Mesenchymal stem cell (in vitro differentiated cells and primary cell): ENCODE measurements around the gene BAZ2B.
"Not testable (repeated sequence)": the region's sequence is repeated elsewhere in the genome, so short reads cannot be mapped to it uniquely, and the experiment has no call there.

Experiments
- DNase-seq: peaks from one replicate; pipeline ENCODE4 v3.0.0-alpha.2; 2013
- H2AFZ ChIP-seq: one replicate; pipeline ENCODE4 v1.6.1; 2013; ENCODE audit warnings: low read depth, mild to moderate bottlenecking, control low read depth, inconsistent platforms, low read length, moderate library complexity
- H2AK5ac ChIP-seq: 2 replicates; pipeline ENCODE4 v1.6.1; 2013; ENCODE audit warnings: low read length, moderate library complexity, mild to moderate bottlenecking, inconsistent platforms; ENCODE audit not compliant: severe bottlenecking
- H2BK120ac ChIP-seq: one replicate; pipeline ENCODE4 v1.6.1; 2013; ENCODE audit warnings: low read depth, mild to moderate bottlenecking, inconsistent platforms, low read length, moderate library complexity
- H2BK12ac ChIP-seq, 2 experiments: one replicate each; pipeline ENCODE4 v1.6.1; 2013; ENCODE audit warnings: inconsistent platforms in 2 of 2, low read length in 2 of 2, mild to moderate bottlenecking in 2 of 2, moderate library complexity in 2 of 2, control low read depth in 1 of 2
- H2BK15ac ChIP-seq: one replicate; pipeline ENCODE4 v1.6.1; 2013; ENCODE audit warnings: mild to moderate bottlenecking, low read depth, inconsistent platforms; ENCODE audit not compliant: poor library complexity, severe bottlenecking
- H2BK5ac ChIP-seq: 2 replicates; pipeline ENCODE4 v1.6.1; 2013; ENCODE audit warnings: low read depth, mild to moderate bottlenecking, low read length, control low read depth, inconsistent platforms; ENCODE audit not compliant: poor library complexity, severe bottlenecking
- H3K14ac ChIP-seq, 2 experiments: one replicate each; pipeline ENCODE4 v1.6.1; 2013; ENCODE audit warnings: inconsistent platforms in 2 of 2, low read length in 2 of 2, control low read depth in 1 of 2, mild to moderate bottlenecking in 1 of 2, moderate library complexity in 1 of 2
- H3K18ac ChIP-seq, 2 experiments: one replicate each; pipeline ENCODE4 v1.6.1; 2013; ENCODE audit warnings: inconsistent platforms in 2 of 2, low read length in 2 of 2, control low read depth in 1 of 2, low read depth in 1 of 2, mild to moderate bottlenecking in 1 of 2
- H3K23ac ChIP-seq, 2 experiments: one replicate each; pipeline ENCODE4 v1.6.1; 2013; ENCODE audit warnings: inconsistent platforms in 2 of 2, low read length in 2 of 2, mild to moderate bottlenecking in 2 of 2, moderate library complexity in 2 of 2, control low read depth in 1 of 2
- H3K27ac ChIP-seq: 2 replicates; pipeline ENCODE4 v1.5.1; 2013; ENCODE audit warnings: mild to moderate bottlenecking, moderate library complexity, low read length, control low read depth, inconsistent platforms; ENCODE audit not compliant: poor library complexity, severe bottlenecking
- H3K27me3 ChIP-seq, 2 experiments: 2 replicates each; pipeline versions ENCODE4 v1.6.1 to v1.7.0; 2013; ENCODE audit warnings: low read length in 2 of 2, mild to moderate bottlenecking in 2 of 2, moderate library complexity in 2 of 2, control low read depth in 1 of 2, inconsistent platforms in 1 of 2; ENCODE audit not compliant: control insufficient read depth in 1 of 2, insufficient read depth in 1 of 2
- H3K36me3 ChIP-seq, 2 experiments: 2 replicates each; pipeline versions ENCODE4 v1.6.1 to v1.7.0; 2013; ENCODE audit warnings: low read length in 2 of 2, control low read depth in 1 of 2, inconsistent platforms in 1 of 2, low read depth in 1 of 2, mild to moderate bottlenecking in 1 of 2; ENCODE audit not compliant: insufficient read depth in 2 of 2, control insufficient read depth in 1 of 2
- H3K4ac ChIP-seq, 2 experiments: one replicate each; pipeline ENCODE4 v1.6.1; 2013; ENCODE audit warnings: inconsistent platforms in 2 of 2, low read length in 2 of 2, mild to moderate bottlenecking in 2 of 2, moderate library complexity in 2 of 2, control low read depth in 1 of 2, low read depth in 1 of 2
- H3K4me1 ChIP-seq: 2 replicates; pipeline ENCODE4 v1.6.1; 2013; ENCODE audit warnings: low read depth, low read length, control low read depth; ENCODE audit not compliant: control insufficient read depth, insufficient read depth
- H3K4me2 ChIP-seq: 2 replicates; pipeline ENCODE4 v1.6.1; 2013; ENCODE audit warnings: low read length, mild to moderate bottlenecking, inconsistent platforms; ENCODE audit not compliant: poor library complexity, severe bottlenecking
- H3K4me3 ChIP-seq, 2 experiments: 2 replicates each; pipeline versions ENCODE4 v1.5.1 to v1.7.0; 2013; ENCODE audit warnings: low read length in 2 of 2, mild to moderate bottlenecking in 2 of 2, control low read depth in 1 of 2, low read depth in 1 of 2; ENCODE audit not compliant: insufficient read depth in 1 of 2
- H3K79me1 ChIP-seq: replicated peaks from 2 replicates; pipeline ENCODE4 v1.6.1; 2013; ENCODE audit warnings: mild to moderate bottlenecking, control low read depth, low read length, inconsistent platforms; ENCODE audit not compliant: poor library complexity, severe bottlenecking
- H3K9ac ChIP-seq: 2 replicates; pipeline ENCODE4 v1.7.0; 2013; ENCODE audit warnings: mild to moderate bottlenecking, low read length, moderate library complexity
- H3K9me3 ChIP-seq: 2 replicates; pipeline ENCODE4 v1.7.0; 2013; ENCODE audit warnings: mild to moderate bottlenecking, low read length; ENCODE audit not compliant: control insufficient read depth
- H4K8ac ChIP-seq: one replicate; pipeline ENCODE4 v1.6.1; 2013; ENCODE audit warnings: inconsistent platforms, mild to moderate bottlenecking, low read length, moderate library complexity
- H4K91ac ChIP-seq: one replicate; pipeline ENCODE4 v1.6.1; 2013; ENCODE audit warnings: mild to moderate bottlenecking, low read length, inconsistent platforms
- WGBS: methylation state at CpG from one replicate; pipeline ENCODE4 v1.1.7; 2013; ENCODE audit warnings: mixed read lengths; 5-methylcytosine and 5-hydroxymethylcytosine counted together

Gene BAZ2B

GRCh38 chr2:159362094-159362493 is 254.3 kb downstream of the BAZ2B start:
- Histone ChIP-seq H3K14ac (no peak overlapping the region), H2BK15ac (no peak overlapping the region), H3K9ac (no peak overlapping the region), H2BK5ac (no peak overlapping the region), H3K4me1 (peaks cover 1% of the 10 kb centered on the region), H2AFZ (no peak overlapping the region), H3K36me3 (peaks cover 8 to 42% of the 10 kb centered on the region in 2 experiments), H3K4me2 (no peak overlapping the region), H4K91ac (no peak overlapping the region), H3K4me3 (no peak overlapping the region), H2AK5ac (no peak overlapping the region), H2BK120ac (no peak overlapping the region), H3K27ac (no peak overlapping the region), H3K9me3 (no peaks in the 10 kb centered on the region), H3K18ac (no peak overlapping the region), H3K79me1 (no peaks in the 10 kb centered on the region), H4K8ac (no peak overlapping the region), H3K27me3 (no peaks in the 10 kb centered on the region), H2BK12ac (no peak overlapping the region), H3K23ac (no peak overlapping the region), H3K4ac (no peak overlapping the region)
- DNase-seq = no peak
- 100% methylated on average over 2 of the region's 2 CpGs for WGBS

GRCh38 chr2:159361603-159362002 is 254.7 kb downstream of the BAZ2B start:
- H2BK15ac ChIP-seq, H3K4me1 ChIP-seq, H3K79me1 ChIP-seq, H3K27me3 ChIP-seq, H3K9ac ChIP-seq, H2BK5ac ChIP-seq, H2BK120ac ChIP-seq, H3K14ac ChIP-seq, H4K91ac ChIP-seq, H3K18ac ChIP-seq, H3K4me3 ChIP-seq, H4K8ac ChIP-seq, H3K27ac ChIP-seq, H3K4ac ChIP-seq, H3K9me3 ChIP-seq, H3K4me2 ChIP-seq, DNase-seq, H3K23ac ChIP-seq, H2BK12ac ChIP-seq, H2AK5ac ChIP-seq, H2AFZ ChIP-seq: not testable (repeated sequence)
- WGBS = no CpG with 5 or more reads among the region's 3 CpGs
- peaks cover 7 to 40% of the 10 kb centered on the region in 2 experiments for H3K36me3 ChIP-seq

DNA sequence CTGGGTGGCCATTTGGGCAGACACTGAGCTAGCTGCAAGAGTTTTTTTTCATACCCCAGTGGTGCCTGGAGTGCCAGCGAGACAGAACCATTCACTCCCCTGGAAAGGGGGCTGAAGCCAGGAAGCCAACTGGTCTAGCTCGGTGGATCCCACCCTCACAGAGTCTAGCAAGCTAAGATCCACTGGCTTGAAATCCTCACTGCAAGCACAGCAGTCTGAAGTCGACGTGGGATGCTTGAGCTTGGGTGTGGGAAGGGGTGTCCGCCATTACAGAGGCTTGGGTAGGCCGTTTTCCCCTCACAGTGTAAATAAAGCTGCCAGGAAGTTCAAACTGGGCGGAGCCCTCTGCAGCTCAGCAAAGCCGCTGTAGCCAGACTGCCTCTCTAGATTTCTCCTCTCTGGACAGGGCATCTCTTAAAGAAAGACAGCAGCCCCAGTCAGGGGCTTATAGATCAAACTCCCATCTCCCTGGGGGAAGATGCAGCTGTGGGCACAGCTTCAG is 260.2 kb downstream of the BAZ2B start:
- H3K23ac ChIP-seq = no peak overlapping the region
- no peak overlapping the region for H3K9ac ChIP-seq
- H4K91ac ChIP-seq = no peak overlapping the region
- H3K4me1 ChIP-seq = peaks cover 1% of the 10 kb centered on the region
- no peak overlapping the region for H3K4me2 ChIP-seq
- H3K27me3 ChIP-seq = no peaks in the 10 kb centered on the region
- H2BK120ac ChIP-seq = no peak overlapping the region
- H4K8ac ChIP-seq = no peak overlapping the region
- H3K18ac ChIP-seq = no peak overlapping the region
- peaks cover 16 to 17% of the 10 kb centered on the region in 2 experiments for H3K36me3 ChIP-seq
- H3K9me3 ChIP-seq = no peaks in the 10 kb centered on the region
- no peak overlapping the region for H3K27ac ChIP-seq
- H2BK5ac ChIP-seq = no peak overlapping the region
- no peak overlapping the region for H2BK12ac ChIP-seq
- H3K4me3 ChIP-seq = no peak overlapping the region
- 97% methylated on average over 8 of the region's 8 CpGs for WGBS
- no peak for DNase-seq
- H2AK5ac ChIP-seq = no peak overlapping the region
- no peak overlapping the region for H2BK15ac ChIP-seq
- no peak overlapping the region for H3K4ac ChIP-seq
- H3K79me1 ChIP-seq = peaks cover 9% of the 10 kb centered on the region
- H3K14ac ChIP-seq = no peak overlapping the region
- H2AFZ ChIP-seq = no peak overlapping the region

DNA sequence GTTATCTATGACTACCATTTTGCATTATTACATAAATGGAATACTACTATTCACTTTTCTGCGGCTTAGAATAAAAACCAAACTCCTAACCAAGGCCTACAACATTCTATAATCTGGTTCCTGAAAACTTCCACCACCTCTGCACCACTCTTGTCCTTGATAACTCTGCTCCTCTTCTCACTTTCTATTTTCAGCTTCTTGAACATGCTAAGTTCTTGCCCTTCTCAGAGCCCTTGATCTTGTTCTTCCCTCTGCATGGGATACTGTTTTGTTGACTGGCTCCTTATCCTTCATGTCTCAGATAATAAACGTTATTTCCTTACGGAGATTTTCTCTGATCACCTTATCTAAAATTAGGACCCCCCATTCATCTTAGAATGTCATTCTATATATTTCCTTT is 264.4 kb downstream of the BAZ2B start:
- no peak overlapping the region for H4K91ac ChIP-seq
- no peak overlapping the region for H3K4me3 ChIP-seq
- H3K14ac ChIP-seq = no peak overlapping the region
- H3K36me3 ChIP-seq = peaks cover 24 to 47% of the 10 kb centered on the region in 2 experiments
- no peak for DNase-seq
- WGBS = over 99% methylated on average over 3 of the region's 3 CpGs
- no peak overlapping the region for H3K18ac ChIP-seq
- peaks cover 10% of the 10 kb centered on the region for H3K79me1 ChIP-seq
- no peak overlapping the region for H2AFZ ChIP-seq
- no peak overlapping the region for H2BK5ac ChIP-seq
- no peak overlapping the region for H4K8ac ChIP-seq
- no peak overlapping the region for H2BK12ac ChIP-seq
- H3K4me1 ChIP-seq = peaks cover 1% of the 10 kb centered on the region
- no peak overlapping the region for H2AK5ac ChIP-seq
- H3K9me3 ChIP-seq = no peaks in the 10 kb centered on the region
- H3K4ac ChIP-seq = no peak overlapping the region
- H3K27ac ChIP-seq = no peak overlapping the region
- H2BK15ac ChIP-seq = no peak overlapping the region
- no peaks in the 10 kb centered on the region for H3K27me3 ChIP-seq
- H3K9ac ChIP-seq = no peak overlapping the region
- no peak overlapping the region for H3K4me2 ChIP-seq
- H3K23ac ChIP-seq = no peak overlapping the region
- H2BK120ac ChIP-seq = no peak overlapping the region
